Endodermal cell (in vitro differentiated cells): ENCODE measurements around the gene TMEM116. TPM values are rescaled to one million over a fixed set of nuclear protein-coding genes. Genes with fewer than 3 reads are reported as not detected.

Experiments
- DNase-seq: peaks from one replicate; pipeline ENCODE4 v3.0.0-alpha.2; 2017
- H3K27ac ChIP-seq: 2 replicates; pipeline ENCODE4 v1.5.1; 2013; ENCODE audit warnings: mild to moderate bottlenecking, low read depth, low read length, moderate library complexity
- H3K27me3 ChIP-seq: 2 replicates; pipeline ENCODE4 v1.6.1; 2013; ENCODE audit warnings: mild to moderate bottlenecking, low read length, moderate library complexity; ENCODE audit not compliant: insufficient read depth, control insufficient read depth, poor library complexity, severe bottlenecking
- H3K36me3 ChIP-seq: 2 replicates; pipeline ENCODE4 v1.7.0; 2013; ENCODE audit warnings: mild to moderate bottlenecking, low read length, moderate library complexity; ENCODE audit not compliant: control insufficient read depth, insufficient read depth
- H3K4me1 ChIP-seq: one replicate; pipeline ENCODE4 v1.7.0; 2013; ENCODE audit warnings: low read length; ENCODE audit not compliant: control insufficient read depth, insufficient read depth
- H3K4me3 ChIP-seq: 2 replicates; pipeline ENCODE4 v1.5.1; 2013; ENCODE audit warnings: mild to moderate bottlenecking, low read length, moderate library complexity
- H3K9ac ChIP-seq: 2 replicates; pipeline ENCODE4 v1.6.1; 2013; ENCODE audit warnings: mild to moderate bottlenecking, low read length, moderate library complexity; ENCODE audit not compliant: poor library complexity, severe bottlenecking; ENCODE audit errors: extremely low read depth
- H3K9me3 ChIP-seq: 2 replicates; pipeline ENCODE4 v1.6.1; 2013; ENCODE audit warnings: mild to moderate bottlenecking, low read length, moderate library complexity; ENCODE audit not compliant: control insufficient read depth
- H3K27ac Mint-ChIP-seq: 2 replicates; pipeline ENCODE4 v1.8.0; 2020; ENCODE audit warnings: mixed read lengths
- H3K27me3 Mint-ChIP-seq: 2 replicates; pipeline ENCODE4 v1.8.0; 2021; ENCODE audit warnings: mild to moderate bottlenecking, mixed read lengths; ENCODE audit not compliant: insufficient read depth
- H3K36me3 Mint-ChIP-seq: 2 replicates; pipeline ENCODE4 v1.8.0; 2020; ENCODE audit warnings: low read depth, mixed read lengths
- H3K4me1 Mint-ChIP-seq: 2 replicates; pipeline ENCODE4 v1.8.0; 2020; ENCODE audit warnings: mixed read lengths
- H3K4me3 Mint-ChIP-seq: 2 replicates; pipeline ENCODE4 v1.8.0; 2020; ENCODE audit warnings: mild to moderate bottlenecking, moderate library complexity, mixed read lengths
- H3K9me3 Mint-ChIP-seq: 2 replicates; pipeline ENCODE4 v1.8.0; 2020; ENCODE audit warnings: mild to moderate bottlenecking, mixed read lengths
- CTCF ChIP-seq: fragments of 200-600 bp; sonication (generic); conservative IDR thresholded peaks from 2 replicates; pipeline ENCODE4 v1.5.0; 2021; ENCODE audit warnings: antibody characterized with exemption, mild to moderate bottlenecking
- WGBS, 2 experiments: methylation state at CpG; one replicate each; pipeline versions ENCODE4 v1.1.5 to v1.1.7; 2013; ENCODE audit warnings: missing lambda C conversion rate in 2 of 2, mixed read lengths in 1 of 2; ENCODE audit not compliant: insufficient coverage in 1 of 2, insufficient read length in 1 of 2; 5-methylcytosine and 5-hydroxymethylcytosine counted together
- microRNA-seq: library from miRNA; unstranded; fragments of <30 nt; microRNA quantifications from one replicate; pipeline ENCODE4 v1.2.0, GENCODE V29; 2020; ENCODE audit warnings: borderline microRNAs expressed
- total RNA-seq, 2 donors: library from RNA; stranded (reverse); fragmentation: NEBNext Ultra II Directional in 1 of 2; extraction: Animal tissue kit (Norgen Biotek cat#: 25700) in 1 of 2; gene quantifications; 2 replicates in 1 of 2; 3 replicates in 1 of 2; pipeline ENCODE4 v1.2.1, GENCODE V29; 2021

The TMEM116 gene
- total RNA-seq, 2 donors from 2014 or later = 13.1 to 17.0 TPM

- no peak for DNase-seq
- no peak for TF ChIP-seq CTCF
- no peaks in the 10 kb centered on the region for H3K4me1 Mint-ChIP-seq
- Histone ChIP-seq H3K27me3 (no peaks in the 10 kb centered on the region), H3K9me3 (no peaks in the 10 kb centered on the region), H3K9ac (no peak overlapping the region), H3K4me1 (no peaks in the 10 kb centered on the region), H3K36me3 (peaks cover 88% of the 10 kb centered on the region), H3K4me3 (no peak overlapping the region), H3K27ac (no peak overlapping the region)
- peaks cover 83% of the 10 kb centered on the region for H3K36me3 Mint-ChIP-seq
- WGBS, 2 experiments = 100% methylated on average over 1 of the region's 1 CpG
- no peak overlapping the region for H3K27ac Mint-ChIP-seq
- no peaks in the 10 kb centered on the region for H3K9me3 Mint-ChIP-seq
- H3K27me3 Mint-ChIP-seq = no peaks in the 10 kb centered on the region
- H3K4me3 Mint-ChIP-seq = no peak overlapping the region
These were observed 131.2 kb downstream of the TMEM116 start for GRCh38 chr12:111881716-111882115.

Small RNA genes lying within 50 kb of the gene (microRNA-seq; reads per million reads assigned to microRNA genes)
- not detected for gene MIR3657

Other genes starting within 250 kb of the TMEM116 start
- 10 to 100 TPM; 76.6 to 91.4 TPM for gene ALDH2, start 246.2 kb downstream of the TMEM116 start, total RNA-seq
- gene MAPKAPK5, start 170.9 kb downstream of the TMEM116 start, total RNA-seq = 10 to 100 TPM; 80.5 to 90.6 TPM
- 100 to 1,000 TPM; 152 to 183 TPM for gene ERP29, start 261 bp upstream of the TMEM116 start, total RNA-seq
- 10 to 100 TPM; 34.2 to 36.3 TPM for gene NAA25, start 95.6 kb upstream of the TMEM116 start, total RNA-seq
- gene TRAFD1, start 112.4 kb upstream of the TMEM116 start, total RNA-seq = 10 to 100 TPM; 25.2 to 28.9 TPM